PFSK-1 (cell line): ENCODE data around the gene CACNA1S.

Source experiments
- SIN3A ChIP-seq: IDR thresholded peaks from 2 replicates; pipeline ENCODE4 v1.6.1; 2012; ENCODE audit warnings: mild to moderate bottlenecking, low read length, moderate library complexity, borderline replicate concordance; ENCODE audit not compliant: insufficient read depth
- TF ChIP-seq, protein P1 (sequence below), 2 experiments: IDR thresholded peaks; 2 replicates each; pipeline versions ENCODE4 v1.6.1 to v1.8.0; 2011 to 2012; ENCODE audit warnings: low read depth in 2 of 2, low read length in 2 of 2, control low read depth in 1 of 2, inconsistent platforms in 1 of 2, mild to moderate bottlenecking in 1 of 2, moderate library complexity in 1 of 2; ENCODE audit not compliant: insufficient read depth in 1 of 2

DNA sequence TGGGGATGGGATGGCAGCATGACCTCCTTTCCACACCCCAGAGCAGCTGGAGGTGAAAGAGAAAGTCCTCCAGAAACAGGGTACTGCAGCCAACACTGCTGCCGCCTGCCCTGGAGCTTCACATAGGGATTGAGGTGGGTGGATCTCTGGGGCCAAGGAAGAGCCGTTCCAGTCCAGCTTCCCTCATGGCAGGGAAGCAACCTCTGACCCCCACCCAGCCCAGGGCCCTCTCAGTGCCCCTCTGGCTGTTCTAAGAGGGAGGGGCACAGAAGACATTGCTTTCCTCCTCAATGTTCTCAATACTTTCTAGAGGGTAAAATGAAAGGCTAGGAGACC is 94.4 kb downstream of the CACNA1S start:
- TF ChIP-seq SIN3A = no peak
- TF ChIP-seq, protein P1, sequence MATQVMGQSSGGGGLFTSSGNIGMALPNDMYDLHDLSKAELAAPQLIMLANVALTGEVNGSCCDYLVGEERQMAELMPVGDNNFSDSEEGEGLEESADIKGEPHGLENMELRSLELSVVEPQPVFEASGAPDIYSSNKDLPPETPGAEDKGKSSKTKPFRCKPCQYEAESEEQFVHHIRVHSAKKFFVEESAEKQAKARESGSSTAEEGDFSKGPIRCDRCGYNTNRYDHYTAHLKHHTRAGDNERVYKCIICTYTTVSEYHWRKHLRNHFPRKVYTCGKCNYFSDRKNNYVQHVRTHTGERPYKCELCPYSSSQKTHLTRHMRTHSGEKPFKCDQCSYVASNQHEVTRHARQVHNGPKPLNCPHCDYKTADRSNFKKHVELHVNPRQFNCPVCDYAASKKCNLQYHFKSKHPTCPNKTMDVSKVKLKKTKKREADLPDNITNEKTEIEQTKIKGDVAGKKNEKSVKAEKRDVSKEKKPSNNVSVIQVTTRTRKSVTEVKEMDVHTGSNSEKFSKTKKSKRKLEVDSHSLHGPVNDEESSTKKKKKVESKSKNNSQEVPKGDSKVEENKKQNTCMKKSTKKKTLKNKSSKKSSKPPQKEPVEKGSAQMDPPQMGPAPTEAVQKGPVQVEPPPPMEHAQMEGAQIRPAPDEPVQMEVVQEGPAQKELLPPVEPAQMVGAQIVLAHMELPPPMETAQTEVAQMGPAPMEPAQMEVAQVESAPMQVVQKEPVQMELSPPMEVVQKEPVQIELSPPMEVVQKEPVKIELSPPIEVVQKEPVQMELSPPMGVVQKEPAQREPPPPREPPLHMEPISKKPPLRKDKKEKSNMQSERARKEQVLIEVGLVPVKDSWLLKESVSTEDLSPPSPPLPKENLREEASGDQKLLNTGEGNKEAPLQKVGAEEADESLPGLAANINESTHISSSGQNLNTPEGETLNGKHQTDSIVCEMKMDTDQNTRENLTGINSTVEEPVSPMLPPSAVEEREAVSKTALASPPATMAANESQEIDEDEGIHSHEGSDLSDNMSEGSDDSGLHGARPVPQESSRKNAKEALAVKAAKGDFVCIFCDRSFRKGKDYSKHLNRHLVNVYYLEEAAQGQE (IDR thresholded peaks at IDR 0.05; ENCODE audit: insufficient read depth in 1 of 2, low read depth in 2 of 2, low read length in 2 of 2) = no peak
